CD14-positive monocyte (primary cell): ENCODE data around the gene RNF135. TPM values are rescaled to one million over a fixed set of nuclear protein-coding genes. Genes with fewer than 3 reads are reported as not detected.

ENCODE experiments used
- DNase-seq, 3 donors: peaks; one replicate each; pipeline ENCODE4 v3.0.0-alpha.2; 2011 to 2022
- H2AFZ ChIP-seq: 2 replicates; pipeline ENCODE4 v1.6.0; 2012; ENCODE audit warnings: mild to moderate bottlenecking, low read depth, low read length, inconsistent platforms; ENCODE audit not compliant: insufficient read depth, poor library complexity, severe bottlenecking
- H3K27ac ChIP-seq, 2 donors: 1 replicate in 1 of 2; 2 replicates in 1 of 2; pipeline ENCODE4 v1.5.1; 2012 to 2013; ENCODE audit warnings: low read length in 2 of 2, control low read depth in 1 of 2, inconsistent platforms in 1 of 2, low read depth in 1 of 2, mild to moderate bottlenecking in 1 of 2
- H3K27me3 ChIP-seq, 2 donors: one replicate each; pipeline versions ENCODE4 v1.6.0 to v1.6.1; 2011 to 2013; ENCODE audit warnings: low read length in 2 of 2; ENCODE audit not compliant: control insufficient read depth in 2 of 2, insufficient read depth in 2 of 2
- H3K36me3 ChIP-seq, 2 donors: replicated peaks in 1 of 2; 1 replicate in 1 of 2; 2 replicates in 1 of 2; pipeline versions ENCODE4 v1.5.1 to v1.6.1; 2012 to 2013; ENCODE audit warnings: low read length in 2 of 2, control low read depth in 1 of 2, inconsistent platforms in 1 of 2, mild to moderate bottlenecking in 1 of 2; ENCODE audit not compliant: insufficient read depth in 2 of 2, control insufficient read depth in 1 of 2
- H3K4me1 ChIP-seq, 2 donors: 1 replicate in 1 of 2; 2 replicates in 1 of 2; pipeline versions ENCODE4 v1.5.1 to v1.6.1; 2012 to 2013; ENCODE audit warnings: low read length in 2 of 2, control low read depth in 1 of 2, inconsistent platforms in 1 of 2, mild to moderate bottlenecking in 1 of 2, moderate library complexity in 1 of 2; ENCODE audit not compliant: insufficient read depth in 2 of 2, control insufficient read depth in 1 of 2
- H3K4me2 ChIP-seq: replicated peaks from 2 replicates; pipeline ENCODE3; 2012; ENCODE audit warnings: low read length, moderate library complexity, mild to moderate bottlenecking; ENCODE audit not compliant: poor library complexity, severe bottlenecking; ENCODE audit errors: extremely low read depth
- H3K4me3 ChIP-seq, 3 experiments: fragments of 200-600 bp in 1 of 3; sonication (generic) in 1 of 3; replicated peaks in 1 of 3; 1 replicate in 2 of 3; 2 replicates in 1 of 3; pipeline ENCODE4 v1.5.1; 2011 to 2013; ENCODE audit warnings: low read length in 3 of 3, mild to moderate bottlenecking in 3 of 3, control low read depth in 2 of 3, low read depth in 2 of 3, inconsistent platforms in 1 of 3, moderate library complexity in 1 of 3
- H3K79me2 ChIP-seq: 2 replicates; pipeline ENCODE4 v1.6.0; 2012; ENCODE audit warnings: mild to moderate bottlenecking, control low read depth, inconsistent platforms, low read length, moderate library complexity; ENCODE audit not compliant: insufficient read depth
- H3K9ac ChIP-seq: 2 replicates; pipeline ENCODE4 v1.6.0; 2017; ENCODE audit warnings: low read length, mild to moderate bottlenecking; ENCODE audit not compliant: insufficient read depth, poor library complexity, severe bottlenecking
- H3K9me3 ChIP-seq, 2 donors: replicated peaks in 1 of 2; 1 replicate in 1 of 2; 2 replicates in 1 of 2; pipeline versions ENCODE4 v1.5.1 to v1.6.1; 2012 to 2013; ENCODE audit warnings: low read length in 2 of 2, control low read depth in 1 of 2; ENCODE audit not compliant: control insufficient read depth in 1 of 2, insufficient read depth in 1 of 2
- H4K20me1 ChIP-seq: 2 replicates; pipeline ENCODE4 v1.6.0; 2012; ENCODE audit warnings: mild to moderate bottlenecking, low read length, control low read depth, moderate library complexity; ENCODE audit not compliant: insufficient read depth
- H3K27ac Mint-ChIP-seq, 7 donors: one replicate each; pipeline ENCODE4 v1.8.0; 2020; ENCODE audit warnings: mild to moderate bottlenecking in 7 of 7, mixed read lengths in 7 of 7, moderate library complexity in 6 of 7, inconsistent platforms in 2 of 7
- H3K27me3 Mint-ChIP-seq, 3 donors: one replicate each; pipeline ENCODE4 v1.8.0; 2021 to 2022; ENCODE audit warnings: low read depth in 3 of 3, mild to moderate bottlenecking in 3 of 3, mixed read lengths in 3 of 3, moderate library complexity in 3 of 3, inconsistent platforms in 1 of 3
- H3K36me3 Mint-ChIP-seq, 2 donors: one replicate each; pipeline ENCODE4 v1.8.0; 2020; ENCODE audit warnings: mixed read lengths in 2 of 2, inconsistent platforms in 1 of 2, mild to moderate bottlenecking in 1 of 2
- H3K4me1 Mint-ChIP-seq: one replicate; pipeline ENCODE4 v1.8.0; 2020; ENCODE audit warnings: mild to moderate bottlenecking, mixed read lengths
- H3K4me3 Mint-ChIP-seq, 2 donors: one replicate each; pipeline ENCODE4 v1.8.0; 2020; ENCODE audit warnings: mild to moderate bottlenecking in 2 of 2, mixed read lengths in 2 of 2, moderate library complexity in 1 of 2
- H3K9me3 Mint-ChIP-seq, 7 donors: one replicate each; pipeline ENCODE4 v1.8.0; 2020 to 2022; ENCODE audit warnings: mixed read lengths in 7 of 7, mild to moderate bottlenecking in 6 of 7, moderate library complexity in 6 of 7, inconsistent platforms in 2 of 7
- CTCF ChIP-seq: fragments of 200-600 bp; IDR thresholded peaks from one replicate; pipeline ENCODE4 v1.8.0; 2022; ENCODE audit warnings: antibody characterized with exemption, mild to moderate bottlenecking
- WGBS: methylation state at CpG from one replicate; pipeline ENCODE4 v1.1.5; 2013; ENCODE audit warnings: missing lambda C conversion rate; ENCODE audit not compliant: insufficient coverage; 5-methylcytosine and 5-hydroxymethylcytosine counted together
- intact Hi-C, 2 donors: fragments of 100-400 bp; cut with micrococcal nuclease; formaldehyde crosslinking; loops; one replicate each; pipeline versions ENCODE4 v1.15.0 to v1.15.1; 2023
- polyA plus RNA-seq, 3 donors: library from polyadenylated mRNA; depleted of rRNA in 1 of 3; unstranded in 2 of 3; stranded (reverse) in 1 of 3; fragments of 300-500 nt in 2 of 3; fragments of >200 nt in 1 of 3; fragmentation: Illumina TruSeq in 2 of 3; gene quantifications; 1 replicate in 2 of 3; 2 replicates in 1 of 3; pipeline ENCODE4 v1.2.3, GENCODE V29; 2012 to 2021

RNF135 gene
- polyA plus RNA-seq, 3 donors, result 51.4 to 74.8 (median 66.6) TPM

- no peaks in the 10 kb centered on the region for H3K27me3 ChIP-seq
- H3K9ac ChIP-seq, result no peak overlapping the region
- Mint-ChIP-seq H3K27me3 (peaks cover 0 to 1% (median 1%) of the 10 kb centered on the region in 3 donors), H3K9me3 (no peaks in the 10 kb centered on the region), H3K4me1 (peaks cover 26% of the 10 kb centered on the region), H3K27ac (peak overlapping the region in 3 of 7 donors; percentile 3 to 65 (median 48)), H3K4me3 (no peak overlapping the region), H3K36me3 (peaks cover 81 to 91% of the 10 kb centered on the region in 2 donors)
- H2AFZ ChIP-seq, result no peak overlapping the region
- no peaks in the 10 kb centered on the region for H3K9me3 ChIP-seq
- peak overlapping the region in 1 of 2 donors; percentile 45 for H3K27ac ChIP-seq
- H3K4me3 ChIP-seq, result no peak overlapping the region
- peaks cover 5% of the 10 kb centered on the region for H4K20me1 ChIP-seq
- no peak for TF ChIP-seq CTCF
- peaks cover 20 to 23% of the 10 kb centered on the region in 2 donors for H3K4me1 ChIP-seq
- intact Hi-C loops, result no loop called here
- WGBS, result 30% methylated on average over 5 of the region's 5 CpGs
- H3K4me2 ChIP-seq, result no peak overlapping the region
- H3K36me3 ChIP-seq, result peaks cover 69 to 98% of the 10 kb centered on the region in 2 donors
- DNase-seq, result peak in 1 of 3 donors; percentile 11
- H3K79me2 ChIP-seq, result no peaks in the 10 kb centered on the region
Observed at GRCh38 chr17:30933966-30934365, 36.9 kb upstream of the RNF135 start.

- 72% methylated on average over 5 of the region's 13 CpGs for WGBS
- Histone ChIP-seq H3K4me3 (no peak overlapping the region), H2AFZ (no peak overlapping the region), H3K9ac (no peak overlapping the region), H3K4me2 (peak overlapping the region; percentile 46), H3K79me2 (no peaks in the 10 kb centered on the region), H3K9me3 (no peaks in the 10 kb centered on the region), H3K27me3 (no peaks in the 10 kb centered on the region), H3K4me1 (peaks cover 24 to 33% of the 10 kb centered on the region in 2 donors), H3K27ac (peak overlapping the region; percentile 54 to 76), H3K36me3 (peaks cover 65 to 95% of the 10 kb centered on the region in 2 donors), H4K20me1 (no peaks in the 10 kb centered on the region)
- Mint-ChIP-seq H3K4me1 (peaks cover 25% of the 10 kb centered on the region), H3K4me3 (peak overlapping the region in 1 of 2 donors; percentile 39), H3K27me3 (peaks cover 0 to 1% (median 0%) of the 10 kb centered on the region in 3 donors), H3K27ac (peak overlapping the region; percentile 61 to 86 (median 79)), H3K9me3 (peaks cover 0 to 2% (median 0%) of the 10 kb centered on the region in 7 donors), H3K36me3 (peaks cover 77 to 93% of the 10 kb centered on the region in 2 donors)
- no peak for TF ChIP-seq CTCF
- DNase-seq, result no peak
- intact Hi-C loops, result loop anchor here in 1 of 2 donors (5.0 kb wide), 1 partner anchor 33 kb away; the partner anchor contains the start of gene RNF135
Observed at GRCh38 chr17:30939051-30939689, 31.7 kb upstream of the RNF135 start.
